Epithelial cell of proximal tubule (primary cell): Measurements from ENCODE around the gene C14orf132. TPM values are rescaled to one million over a fixed set of nuclear protein-coding genes. Genes with fewer than 3 reads are reported as not detected.

Experiments
- DNase-seq: peaks from one replicate; pipeline ENCODE4 v3.0.0-alpha.2; 2011; ENCODE audit warnings: low read depth
- H3K4me3 ChIP-seq: 2 replicates; pipeline ENCODE4 v1.5.1; 2011; ENCODE audit warnings: low read depth, mild to moderate bottlenecking, low read length
- total RNA-seq: library from RNA; depleted of rRNA; stranded (reverse); fragments of >200 nt; gene quantifications from 2 replicates; pipeline ENCODE4 v1.2.3, GENCODE V29; 2015
- TF ChIP-seq, protein P1 (sequence below): conservative IDR thresholded peaks from 2 replicates; pipeline ENCODE4 v1.5.1; 2012; ENCODE audit warnings: low read depth, mild to moderate bottlenecking, low read length

Gene C14orf132
- total RNA-seq, 1 donor from 2014 or later = 4.0 TPM

DNA sequence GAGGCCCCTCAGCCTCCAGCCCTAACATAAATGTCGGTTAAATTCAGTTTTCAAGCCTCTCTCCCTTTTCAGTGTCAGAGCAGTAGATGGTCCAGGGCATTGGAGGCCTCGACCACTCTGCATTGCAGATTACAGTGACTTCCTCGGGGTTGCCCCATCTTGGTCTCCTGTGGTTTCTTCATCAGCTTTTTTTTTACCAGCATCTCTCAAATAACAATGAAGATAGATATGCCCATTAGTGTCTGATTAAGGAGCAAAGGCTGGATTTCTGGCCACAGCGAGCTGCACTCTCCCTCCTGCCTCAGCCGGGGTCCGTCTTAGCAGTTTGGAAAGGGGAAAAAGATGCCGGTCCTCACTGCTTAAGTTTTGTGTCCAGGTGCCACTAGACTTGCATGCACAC, 49.7 kb downstream of the C14orf132 start:
- DNase-seq = no peak
- TF ChIP-seq, protein P1, sequence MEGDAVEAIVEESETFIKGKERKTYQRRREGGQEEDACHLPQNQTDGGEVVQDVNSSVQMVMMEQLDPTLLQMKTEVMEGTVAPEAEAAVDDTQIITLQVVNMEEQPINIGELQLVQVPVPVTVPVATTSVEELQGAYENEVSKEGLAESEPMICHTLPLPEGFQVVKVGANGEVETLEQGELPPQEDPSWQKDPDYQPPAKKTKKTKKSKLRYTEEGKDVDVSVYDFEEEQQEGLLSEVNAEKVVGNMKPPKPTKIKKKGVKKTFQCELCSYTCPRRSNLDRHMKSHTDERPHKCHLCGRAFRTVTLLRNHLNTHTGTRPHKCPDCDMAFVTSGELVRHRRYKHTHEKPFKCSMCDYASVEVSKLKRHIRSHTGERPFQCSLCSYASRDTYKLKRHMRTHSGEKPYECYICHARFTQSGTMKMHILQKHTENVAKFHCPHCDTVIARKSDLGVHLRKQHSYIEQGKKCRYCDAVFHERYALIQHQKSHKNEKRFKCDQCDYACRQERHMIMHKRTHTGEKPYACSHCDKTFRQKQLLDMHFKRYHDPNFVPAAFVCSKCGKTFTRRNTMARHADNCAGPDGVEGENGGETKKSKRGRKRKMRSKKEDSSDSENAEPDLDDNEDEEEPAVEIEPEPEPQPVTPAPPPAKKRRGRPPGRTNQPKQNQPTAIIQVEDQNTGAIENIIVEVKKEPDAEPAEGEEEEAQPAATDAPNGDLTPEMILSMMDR = no peak

DNA sequence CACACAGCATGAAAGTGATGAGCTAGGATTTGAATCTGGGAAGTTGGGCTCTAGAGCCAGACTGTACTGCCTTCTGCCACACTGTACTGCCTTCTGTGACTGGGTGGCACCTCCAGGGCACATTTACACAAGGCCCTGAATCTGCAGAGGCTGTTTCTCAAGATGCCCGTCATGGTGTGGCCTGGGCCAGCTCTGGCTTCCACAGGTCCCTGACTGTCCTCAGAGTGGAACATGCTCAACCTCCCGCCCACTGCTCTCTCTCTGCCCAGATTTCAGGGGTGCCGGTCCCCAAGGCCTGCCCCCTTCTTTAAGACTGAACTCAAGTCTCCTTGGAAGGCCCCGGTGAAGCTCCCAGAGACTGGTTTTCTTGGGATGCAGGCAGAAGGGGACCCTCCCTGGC, 50.2 kb downstream of the C14orf132 start:
- no peak overlapping the region for H3K4me3 ChIP-seq
- TF ChIP-seq, protein P1 = no peak
- no peak for DNase-seq

More for the DNA sequence above, 49.7 kb downstream of the C14orf132 start:
- H3K4me3 ChIP-seq = no peak overlapping the region

DNA sequence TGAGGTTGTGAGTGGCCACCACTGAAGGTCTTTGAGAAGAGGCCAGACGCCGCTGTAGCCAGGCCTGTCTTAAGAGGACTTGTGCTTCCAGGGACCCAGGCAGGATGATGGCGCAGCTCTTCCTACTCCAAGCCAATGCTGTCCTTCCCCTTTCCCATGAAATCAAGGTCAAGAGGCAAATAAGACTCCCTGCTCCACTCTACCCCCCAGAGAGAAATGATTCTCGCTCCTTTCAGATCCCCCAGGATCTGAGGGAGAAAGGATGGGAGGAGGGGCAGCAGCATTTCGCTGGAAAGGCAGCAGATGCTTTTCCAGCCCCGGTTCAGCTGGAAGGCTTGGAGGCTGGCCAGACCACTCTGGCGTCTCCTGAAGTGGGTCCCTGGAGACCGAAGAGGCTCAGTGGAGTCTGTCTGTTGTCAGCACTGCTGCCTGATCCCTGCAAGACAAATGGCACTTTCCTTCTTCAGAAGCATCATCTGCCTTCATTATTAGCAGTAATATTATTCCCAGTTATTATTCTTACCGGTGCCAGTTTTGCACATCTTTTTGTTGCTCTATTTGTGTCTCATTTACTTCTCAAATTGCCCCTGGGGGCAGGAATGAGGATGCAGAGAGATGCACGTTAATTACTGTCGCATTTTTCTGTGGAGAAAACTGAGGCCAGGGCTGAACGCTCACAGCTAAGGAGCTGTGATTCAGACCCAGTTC, 51.4 kb downstream of the C14orf132 start:
- TF ChIP-seq, protein P1 = no peak
- no peak overlapping the region for H3K4me3 ChIP-seq
- no peak for DNase-seq

DNA sequence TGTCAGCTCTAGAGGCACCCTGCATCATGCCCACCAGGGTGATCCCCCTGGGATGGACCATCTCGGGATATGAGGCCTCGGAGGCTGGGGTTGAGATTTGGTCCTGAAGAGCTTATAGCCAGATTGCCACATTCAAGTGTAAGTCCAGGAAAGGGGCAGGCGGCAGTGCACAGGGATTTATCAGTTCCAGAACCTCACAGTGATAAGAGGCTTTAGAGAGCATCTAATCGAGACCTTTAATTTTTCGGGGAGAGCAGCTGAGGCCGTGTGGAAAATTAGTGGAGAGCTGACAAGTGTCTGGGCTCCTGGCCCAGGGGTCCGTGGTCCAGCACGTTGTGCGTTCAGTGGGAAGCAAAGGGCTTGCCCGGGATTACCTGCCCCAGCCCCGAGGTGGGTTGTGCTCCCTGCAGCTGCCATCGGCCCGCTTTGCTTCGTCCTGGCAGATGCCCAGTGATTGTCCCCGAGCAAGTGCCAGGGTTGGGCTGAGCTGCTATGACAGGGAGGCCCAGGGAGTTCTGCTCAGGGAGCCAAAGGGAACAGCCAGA, 52.1 kb downstream of the C14orf132 start:
- H3K4me3 ChIP-seq = no peak overlapping the region
- no peak for DNase-seq
- TF ChIP-seq, protein P1 = no peak

DNA sequence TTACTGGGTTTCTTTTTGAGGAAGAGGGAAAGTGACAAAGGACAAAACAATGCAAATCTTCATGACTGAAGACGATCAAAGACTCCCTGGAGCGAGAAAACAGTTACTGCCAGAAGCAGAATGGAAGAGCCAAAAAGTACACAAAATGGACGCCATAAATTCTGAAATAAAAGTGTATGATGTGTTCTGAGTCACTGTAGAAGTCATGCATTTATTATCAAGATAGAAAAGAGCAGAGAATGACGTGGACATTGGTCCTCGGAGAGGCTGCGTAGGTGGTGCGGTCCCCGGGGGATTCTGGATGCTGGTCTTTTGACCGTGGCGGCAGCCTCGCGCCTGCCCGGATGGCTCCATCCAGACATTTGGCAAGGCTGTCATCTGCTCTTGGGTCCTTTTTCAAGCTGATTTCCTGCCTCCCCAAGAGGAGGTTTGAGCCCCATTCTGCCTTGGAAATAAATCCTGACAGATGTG, 52.8 kb downstream of the C14orf132 start:
- H3K4me3 ChIP-seq = no peak overlapping the region
- TF ChIP-seq, protein P1 = no peak
- no peak for DNase-seq

DNA sequence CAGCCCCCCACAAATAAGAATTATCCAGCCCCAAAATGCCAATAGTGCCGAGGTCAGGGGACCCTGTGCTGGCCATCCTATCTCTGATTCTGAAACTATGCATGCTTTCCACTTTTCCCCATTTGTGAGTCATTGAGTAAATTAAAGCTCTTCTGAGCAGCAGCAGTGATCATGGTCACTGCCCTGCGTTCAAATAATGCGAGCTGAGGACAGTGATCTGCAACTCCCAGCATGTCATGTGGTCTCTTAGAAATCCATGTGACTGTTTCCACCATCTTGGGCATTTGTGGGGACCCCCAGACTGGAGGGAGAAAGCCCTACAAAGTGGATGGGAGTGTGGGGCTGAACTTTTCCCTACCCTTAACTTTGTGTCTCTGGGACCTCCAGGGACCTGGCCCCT, 53.8 kb downstream of the C14orf132 start:
- H3K4me3 ChIP-seq = no peak overlapping the region
- no peak for DNase-seq
- TF ChIP-seq, protein P1 = no peak

DNA sequence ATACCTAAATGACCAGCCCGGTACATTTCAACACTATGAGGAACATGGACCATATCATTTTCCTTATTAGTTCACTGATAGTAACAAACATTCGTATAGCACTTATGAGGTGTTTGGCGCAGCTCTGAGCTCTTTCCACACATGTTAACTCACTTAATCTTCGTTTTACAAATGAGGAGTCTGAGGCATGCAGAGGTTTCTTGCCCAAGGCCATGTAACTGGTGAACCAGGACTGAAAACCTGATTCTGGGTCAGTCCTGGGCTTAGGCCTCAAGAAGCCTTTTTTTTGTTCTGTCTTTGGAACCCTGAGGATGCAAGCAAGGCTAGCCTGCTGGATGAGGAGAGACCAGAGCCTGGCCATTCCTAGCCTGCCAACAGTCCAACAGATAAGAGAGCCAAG, 55.0 kb downstream of the C14orf132 start:
- TF ChIP-seq, protein P1 = no peak
- no peak for DNase-seq
- no peak overlapping the region for H3K4me3 ChIP-seq
